Measurements from ENCODE around the gene ESYT1. TPM values are rescaled to one million over a fixed set of nuclear protein-coding genes. Genes with fewer than 3 reads are reported as not detected.

Gene ESYT1
- total RNA-seq, 2 donors from 2014 or later: 113 to 128 TPM

GRCh38 chr12:56146492-56147460 lies 18.7 kb downstream of the ESYT1 start:
- Histone ChIP-seq H3K4me3 (no peak overlapping the region), H3K27me3 (replicated peaks; ENCODE audit: insufficient read depth) (no peaks in the 10 kb centered on the region), H3K9me3 (no peaks in the 10 kb centered on the region), H3K4me1 (ENCODE audit: control insufficient read depth in 1 of 2, low read depth in 2 of 2) (peaks cover 9 to 20% of the 10 kb centered on the region in 2 donors), H3K27ac (peak overlapping the region in 1 of 2 donors; percentile 59), H3K36me3 (peaks cover 19% of the 10 kb centered on the region)
- DNase-seq (ENCODE audit: low spot score) (no peak), ATAC-seq (ENCODE audit: insufficient number of reproducible peaks, low FRiP score, low read depth) (no peak)
- no peak for TF ChIP-seq CTCF (IDR thresholded peaks at IDR 0.05)

- no peak for TF ChIP-seq CTCF (IDR thresholded peaks at IDR 0.05)
- Histone ChIP-seq H3K9me3 (no peaks in the 10 kb centered on the region), H3K4me1 (ENCODE audit: control insufficient read depth in 1 of 2, low read depth in 2 of 2) (peaks cover 15 to 32% of the 10 kb centered on the region in 2 donors), H3K4me3 (no peak overlapping the region), H3K27me3 (replicated peaks; ENCODE audit: insufficient read depth) (no peaks in the 10 kb centered on the region), H3K36me3 (no peaks in the 10 kb centered on the region), H3K27ac (no peak overlapping the region)
- ATAC-seq (ENCODE audit: insufficient number of reproducible peaks, low FRiP score, low read depth): no peak
- no peak for DNase-seq (ENCODE audit: low spot score)
These were observed 22.5 kb downstream of the ESYT1 start for GRCh38 chr12:56150563-56150962.

- Histone ChIP-seq H3K4me3 (peak overlapping the region; percentile 87), H3K9me3 (no peaks in the 10 kb centered on the region)
- TF ChIP-seq CTCF (IDR thresholded peaks at IDR 0.05): peak; percentile 44
These were observed 23.6 kb downstream of the ESYT1 start for GRCh38 chr12:56151672-56152131.

GRCh38 chr12:56152132-56152755 lies 24.2 kb downstream of the ESYT1 start, which contains the start of gene MYL6B:
MYL6B (plus strand) TSS chr12:56152587; CDS start chr12:56153919, 1,332 bp downstream.
- ATAC-seq (ENCODE audit: insufficient number of reproducible peaks, low FRiP score, low read depth) (peak; percentile 87), DNase-seq (ENCODE audit: low spot score) (peak; percentile 83)
- Histone ChIP-seq H3K27me3 (replicated peaks; ENCODE audit: insufficient read depth) (no peaks in the 10 kb centered on the region), H3K27ac (peak within 1 kb of the TSS; percentile 88 to 92), H3K4me3 (peak within 1 kb of the TSS; percentile 87), H3K9me3 (no peaks in the 10 kb centered on the region), H3K36me3 (no peaks in the 10 kb centered on the region), H3K4me1 (ENCODE audit: control insufficient read depth in 1 of 2, low read depth in 2 of 2) (peaks cover 14 to 28% of the 10 kb centered on the region in 2 donors)
- TF ChIP-seq CTCF (IDR thresholded peaks at IDR 0.05): no peak

More at GRCh38 chr12:56151672-56152131, 23.6 kb downstream of the ESYT1 start:
- H3K36me3 ChIP-seq: no peaks in the 10 kb centered on the region
- ATAC-seq (ENCODE audit: insufficient number of reproducible peaks, low FRiP score, low read depth) (no peak), DNase-seq (ENCODE audit: low spot score) (no peak)
- no peaks in the 10 kb centered on the region for H3K27me3 ChIP-seq (replicated peaks; ENCODE audit: insufficient read depth)
- peak overlapping the region; percentile 88 to 92 for H3K27ac ChIP-seq
- H3K4me1 ChIP-seq (ENCODE audit: control insufficient read depth in 1 of 2, low read depth in 2 of 2): peaks cover 11 to 28% of the 10 kb centered on the region in 2 donors
